ENCODE data around the gene FAM114A2.

- TF ChIP-seq POLR2A (IDR thresholded peaks at IDR 0.05) (no peak), CTCF (IDR thresholded peaks at IDR 0.05) (no peak)
These were observed 8.6 kb upstream of the FAM114A2 start for GRCh38 chr5:154047324-154047723.

All from heart left ventricle (tissue), 13 donors.